WI38 (cell line): Measurements from ENCODE around the gene WT1.

Experiments
- H3K4me3 ChIP-seq: 2 replicates; pipeline ENCODE4 v1.5.1; 2011; ENCODE audit warnings: low read depth, mild to moderate bottlenecking, control low read depth, low read length
- TF ChIP-seq, protein P1 (sequence below): IDR thresholded peaks from 2 replicates; pipeline ENCODE4 v1.5.1; 2012; ENCODE audit warnings: low read depth, mild to moderate bottlenecking, control low read depth, low read length

The WT1 gene

DNA sequence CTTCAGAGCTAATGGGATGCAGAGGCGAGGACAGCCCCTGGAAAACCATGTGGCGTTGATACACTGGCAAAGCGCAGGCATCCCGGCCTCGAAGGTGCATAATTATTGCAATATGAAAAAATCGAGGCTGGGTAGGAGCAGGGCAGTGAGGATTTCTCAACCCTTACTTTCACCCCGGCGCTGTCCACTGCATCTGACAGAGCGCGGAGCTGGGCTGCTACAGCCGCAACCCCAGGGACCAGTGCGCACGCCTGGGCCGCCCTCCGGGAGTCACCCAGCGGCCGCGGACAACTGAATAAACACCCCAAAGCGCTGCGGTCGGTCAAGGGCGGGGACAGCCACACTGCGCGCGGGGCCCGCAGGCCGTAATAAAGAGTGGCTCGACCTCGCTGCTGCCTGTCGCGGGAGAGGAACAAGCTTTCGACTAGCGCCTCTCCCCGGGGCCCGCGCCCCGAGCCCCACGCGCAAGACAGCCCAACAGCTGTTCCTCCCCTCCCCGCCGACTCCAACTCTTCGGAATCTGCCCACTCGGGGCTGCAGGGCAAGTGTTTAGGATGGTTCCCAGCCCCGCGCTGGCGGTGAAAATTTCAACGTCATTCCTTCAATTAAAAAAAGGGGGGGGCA, 3.6 kb upstream of the WT1 start:
- no peak overlapping the region for H3K4me3 ChIP-seq
- TF ChIP-seq, protein P1, sequence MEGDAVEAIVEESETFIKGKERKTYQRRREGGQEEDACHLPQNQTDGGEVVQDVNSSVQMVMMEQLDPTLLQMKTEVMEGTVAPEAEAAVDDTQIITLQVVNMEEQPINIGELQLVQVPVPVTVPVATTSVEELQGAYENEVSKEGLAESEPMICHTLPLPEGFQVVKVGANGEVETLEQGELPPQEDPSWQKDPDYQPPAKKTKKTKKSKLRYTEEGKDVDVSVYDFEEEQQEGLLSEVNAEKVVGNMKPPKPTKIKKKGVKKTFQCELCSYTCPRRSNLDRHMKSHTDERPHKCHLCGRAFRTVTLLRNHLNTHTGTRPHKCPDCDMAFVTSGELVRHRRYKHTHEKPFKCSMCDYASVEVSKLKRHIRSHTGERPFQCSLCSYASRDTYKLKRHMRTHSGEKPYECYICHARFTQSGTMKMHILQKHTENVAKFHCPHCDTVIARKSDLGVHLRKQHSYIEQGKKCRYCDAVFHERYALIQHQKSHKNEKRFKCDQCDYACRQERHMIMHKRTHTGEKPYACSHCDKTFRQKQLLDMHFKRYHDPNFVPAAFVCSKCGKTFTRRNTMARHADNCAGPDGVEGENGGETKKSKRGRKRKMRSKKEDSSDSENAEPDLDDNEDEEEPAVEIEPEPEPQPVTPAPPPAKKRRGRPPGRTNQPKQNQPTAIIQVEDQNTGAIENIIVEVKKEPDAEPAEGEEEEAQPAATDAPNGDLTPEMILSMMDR = no peak

DNA sequence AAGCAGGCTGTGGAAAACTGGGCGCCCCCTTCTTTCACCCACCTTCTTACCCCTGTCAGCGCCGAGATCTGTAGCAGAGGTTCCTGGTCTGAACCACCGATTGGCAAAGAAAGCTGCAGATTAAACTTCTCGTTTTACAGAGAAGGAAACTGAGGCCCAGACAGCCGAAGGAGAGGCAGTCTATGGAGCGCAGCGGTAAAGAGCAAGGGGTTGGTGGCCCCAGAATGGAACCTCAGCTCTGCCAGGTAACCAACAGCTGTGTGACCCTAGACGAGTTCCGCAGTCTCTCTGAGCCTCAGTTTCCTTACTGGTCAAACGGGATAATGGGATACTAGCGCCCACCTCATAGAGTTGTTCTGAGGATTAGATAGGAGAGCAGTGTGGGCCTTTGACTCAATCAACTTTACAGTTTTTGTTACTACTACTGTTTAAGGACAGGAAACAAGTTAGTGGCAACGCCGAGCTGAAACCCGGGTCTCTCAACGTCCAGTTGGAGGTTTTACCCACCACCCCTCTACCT, 3.1 kb upstream of the WT1 start:
- no peak overlapping the region for H3K4me3 ChIP-seq
- TF ChIP-seq, protein P1 = no peak

DNA sequence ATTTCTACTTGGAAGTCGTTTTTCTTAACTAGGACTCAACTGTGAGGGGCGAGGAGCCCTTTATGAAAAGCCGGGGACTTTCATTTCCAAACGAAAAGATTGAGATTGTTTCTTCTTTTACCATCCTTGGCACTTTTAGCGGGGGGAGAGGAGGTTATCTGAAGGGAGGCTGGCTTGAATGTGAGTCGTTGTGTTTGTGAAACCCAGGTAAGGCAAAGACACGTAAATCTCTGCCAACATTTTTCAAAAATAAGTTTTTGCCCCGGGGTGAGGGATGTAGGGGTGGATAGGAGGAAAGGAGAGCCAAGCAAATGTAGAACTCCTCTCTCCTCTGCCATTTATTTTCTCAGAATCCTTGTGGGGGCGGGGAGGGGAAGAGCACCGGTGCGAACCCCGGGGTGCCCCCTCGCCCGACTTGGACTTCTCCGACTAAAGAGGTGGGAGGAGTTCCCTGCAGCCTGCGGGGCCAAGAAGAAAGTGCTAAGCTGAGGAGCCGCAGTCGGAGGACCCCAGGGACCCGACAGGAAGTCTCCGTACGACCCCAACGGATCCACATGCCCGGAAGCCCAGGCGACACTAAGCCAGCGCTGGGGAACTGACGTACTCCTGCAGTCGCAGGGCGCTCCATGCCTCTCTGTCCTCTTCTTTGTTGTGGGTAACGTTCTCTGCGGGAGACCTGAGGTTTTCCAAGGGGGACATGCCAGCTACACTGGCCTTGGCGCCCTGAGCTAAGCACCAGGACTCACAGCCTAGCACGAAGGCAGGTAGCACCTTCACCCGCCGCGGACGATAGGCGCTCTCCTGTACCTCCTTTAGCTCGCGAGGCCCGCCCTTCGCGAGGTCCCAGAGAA, 2.4 kb upstream of the WT1 start:
- no peak overlapping the region for H3K4me3 ChIP-seq
- TF ChIP-seq, protein P1 = no peak

DNA sequence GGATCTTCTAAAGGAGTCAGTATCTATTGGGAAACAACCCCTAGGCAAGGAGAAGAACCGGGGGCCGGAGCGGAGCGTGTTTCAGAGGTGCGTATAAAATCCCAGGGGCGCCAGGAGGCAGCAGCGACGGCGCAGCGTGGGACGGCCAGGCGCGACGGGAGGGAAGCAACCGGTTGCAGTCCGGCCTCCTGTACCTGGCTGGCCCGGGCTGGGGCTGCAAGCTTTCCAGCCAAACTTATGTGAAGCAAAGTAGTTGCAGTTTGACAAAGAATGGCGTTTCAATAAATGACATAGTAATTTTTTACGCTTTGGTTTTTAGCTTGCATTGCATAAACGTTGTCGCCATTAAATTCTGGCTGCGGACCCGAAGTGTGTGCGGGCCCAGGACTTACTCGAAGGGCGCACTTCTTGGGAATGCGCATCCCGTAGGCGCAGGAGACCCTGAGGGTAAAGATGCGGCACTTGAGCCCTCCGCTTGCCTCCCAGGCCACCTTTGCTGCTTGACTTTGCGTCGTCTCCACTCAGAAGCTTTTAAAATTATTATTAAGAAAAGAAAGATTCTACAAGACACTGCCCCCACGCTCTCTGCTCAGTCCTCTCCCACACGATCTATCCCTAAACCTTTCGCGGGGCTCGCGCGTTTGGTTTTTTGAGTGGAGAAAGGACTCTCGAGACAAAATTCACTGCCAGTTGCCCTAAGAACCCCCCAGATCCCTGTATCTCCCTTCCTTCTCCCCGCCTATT, 1.6 kb upstream of the WT1 start:
- H3K4me3 ChIP-seq = no peak overlapping the region
- TF ChIP-seq, protein P1 = no peak

DNA sequence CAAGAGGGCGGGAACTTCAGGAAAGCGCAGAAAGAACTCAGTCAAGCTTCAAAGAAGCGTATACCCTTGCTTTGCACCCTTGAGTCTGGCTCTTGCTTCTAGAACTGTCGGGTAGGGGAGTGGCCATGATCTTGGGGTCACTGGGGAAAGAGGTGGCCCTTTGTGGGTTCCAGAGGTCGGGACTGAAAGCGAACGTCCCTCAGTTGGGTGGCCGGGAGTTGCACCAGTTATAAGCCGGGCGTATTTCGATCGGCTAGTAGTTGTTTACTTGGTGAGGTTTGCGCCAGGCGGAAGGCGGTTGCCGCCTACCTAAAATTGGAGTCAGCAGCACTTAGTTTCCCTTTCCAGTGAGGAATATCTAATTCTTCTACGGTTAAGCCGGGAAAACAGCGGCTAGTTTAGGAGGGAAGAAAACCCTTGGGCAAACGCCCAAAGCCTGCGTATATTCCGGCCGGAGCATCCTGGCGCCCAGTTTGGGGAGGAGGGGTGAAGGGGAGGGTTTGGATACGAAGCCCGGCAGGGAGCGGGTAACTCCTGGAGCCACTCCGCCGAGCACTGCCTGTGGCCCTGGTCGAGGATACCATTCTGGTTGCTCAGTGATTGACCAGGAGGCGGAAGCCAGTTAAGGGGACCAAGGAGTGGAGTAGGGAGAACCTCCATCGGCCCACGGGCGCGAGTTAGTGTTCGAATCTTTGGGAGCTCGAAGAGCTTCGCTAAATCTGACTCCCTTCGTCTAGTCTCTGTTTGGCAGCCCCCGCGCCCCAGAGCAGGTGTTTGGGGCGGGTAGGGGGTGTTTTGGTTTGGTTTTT, 807 bp upstream of the WT1 start:
- TF ChIP-seq, protein P1 = no peak
- no peak overlapping the region for H3K4me3 ChIP-seq

DNA sequence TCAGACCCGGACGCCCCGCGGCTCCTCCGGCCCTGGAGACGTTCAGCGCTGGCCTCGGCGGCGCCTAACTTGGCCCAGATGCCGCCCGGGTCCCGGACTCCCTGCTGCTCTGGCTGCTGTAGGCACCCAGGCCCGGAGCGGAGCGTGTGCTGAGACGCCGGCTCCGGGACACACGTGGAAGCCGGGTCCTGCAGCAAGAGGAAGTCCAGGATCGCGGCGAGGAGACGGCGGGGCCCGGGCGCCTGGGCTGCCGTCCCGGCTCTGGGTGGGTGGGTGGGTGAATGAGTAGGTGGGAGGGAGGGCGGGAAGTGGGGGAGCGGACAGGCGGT, 223 bp downstream of the WT1 start:
- TF ChIP-seq, protein P1 = no peak
- H3K4me3 ChIP-seq = no peak overlapping the region
